GM18873 (cell line): ENCODE measurements around the gene EHBP1.
"Not testable (repeated sequence)": the region's sequence is repeated elsewhere in the genome, so short reads cannot be mapped to it uniquely, and the experiment has no call there.

ENCODE experiments used
- ATAC-seq: cut with Tn5 transposase; IDR thresholded peaks from one replicate; pipeline ENCODE4 v1.9.1; 2021; ENCODE audit warnings: mild to moderate bottlenecking, moderate library complexity, moderate number of reproducible peaks; ENCODE audit not compliant: unreplicated experiment, low FRiP score

Gene EHBP1

DNA sequence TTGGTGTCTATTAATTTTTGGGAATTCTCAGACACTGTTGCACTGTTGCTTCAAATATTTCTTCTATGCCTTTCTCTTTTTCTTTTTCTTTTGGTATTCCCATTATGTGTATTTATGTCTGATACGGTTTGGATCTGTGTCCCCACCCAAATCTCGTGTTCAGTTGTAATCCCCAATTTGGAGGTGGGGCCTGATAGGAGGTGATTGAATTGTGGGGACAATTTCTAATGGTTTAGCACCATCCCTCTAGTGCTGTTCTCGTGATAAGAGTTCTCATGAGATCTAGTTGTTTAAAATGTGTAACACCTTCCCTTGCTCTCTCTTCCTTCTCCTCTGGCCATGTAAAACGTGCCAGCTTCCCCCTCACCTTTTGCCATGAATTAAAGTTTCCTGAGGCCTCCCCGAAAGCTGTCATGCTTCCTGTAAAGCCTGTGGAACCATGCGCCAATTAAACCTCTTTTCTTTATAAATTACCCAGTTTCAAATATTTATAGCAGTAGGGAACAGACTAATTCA, 26.8 kb downstream of the EHBP1 start:
- ATAC-seq, result no peak

DNA sequence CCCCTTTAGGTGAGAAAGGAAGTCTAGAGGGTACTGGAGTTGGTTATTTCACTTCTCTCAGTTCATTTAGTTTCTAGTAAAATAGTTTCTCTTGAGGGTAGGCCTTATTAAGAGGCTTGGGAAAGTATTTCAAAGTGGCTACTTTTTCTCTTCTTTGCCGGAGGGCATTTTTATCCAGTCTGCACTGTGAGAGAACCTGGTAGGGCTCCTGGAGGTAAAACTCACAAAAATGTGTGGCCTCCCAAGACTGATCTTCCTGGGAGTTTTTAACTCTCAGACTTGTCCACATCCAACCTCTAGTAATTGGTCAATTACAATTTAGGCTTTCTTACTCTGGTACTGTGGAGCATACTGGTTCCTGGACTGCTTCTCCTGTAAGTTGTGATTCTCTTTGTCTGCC, 28.0 kb downstream of the EHBP1 start:
- no peak for ATAC-seq

DNA sequence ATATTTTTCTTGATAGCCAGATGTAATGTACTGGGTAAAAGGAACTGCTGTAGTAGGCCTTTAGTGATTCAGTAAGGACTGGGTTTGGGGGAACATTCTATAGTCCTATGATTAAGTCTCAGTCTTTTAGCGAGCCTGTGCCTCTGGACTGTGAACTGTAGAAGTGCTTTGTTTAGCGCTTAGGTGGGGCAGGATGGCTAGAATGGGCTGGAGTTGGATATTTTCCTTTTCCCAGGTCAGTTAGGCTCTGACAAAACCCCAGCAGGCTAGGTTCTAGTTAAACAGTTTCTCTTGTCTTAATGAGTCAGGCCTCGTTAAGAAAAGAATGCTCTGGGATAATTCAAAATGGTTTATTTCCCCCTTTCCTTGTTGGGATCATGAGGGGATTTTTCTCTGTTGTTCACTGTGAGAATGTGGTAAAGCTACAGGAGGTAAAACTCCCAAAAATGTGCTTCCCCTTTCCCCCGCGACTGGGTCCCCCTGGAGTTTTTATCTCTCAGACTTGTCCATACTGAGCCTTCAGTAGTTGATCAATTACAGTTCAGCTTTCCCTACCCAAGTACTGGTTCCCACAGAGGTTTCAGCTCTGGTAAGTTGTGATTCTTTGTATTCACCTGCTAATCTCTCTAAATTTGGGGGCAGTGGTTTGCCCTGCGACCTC, 31.5 kb downstream of the EHBP1 start:
- ATAC-seq, result no peak

DNA sequence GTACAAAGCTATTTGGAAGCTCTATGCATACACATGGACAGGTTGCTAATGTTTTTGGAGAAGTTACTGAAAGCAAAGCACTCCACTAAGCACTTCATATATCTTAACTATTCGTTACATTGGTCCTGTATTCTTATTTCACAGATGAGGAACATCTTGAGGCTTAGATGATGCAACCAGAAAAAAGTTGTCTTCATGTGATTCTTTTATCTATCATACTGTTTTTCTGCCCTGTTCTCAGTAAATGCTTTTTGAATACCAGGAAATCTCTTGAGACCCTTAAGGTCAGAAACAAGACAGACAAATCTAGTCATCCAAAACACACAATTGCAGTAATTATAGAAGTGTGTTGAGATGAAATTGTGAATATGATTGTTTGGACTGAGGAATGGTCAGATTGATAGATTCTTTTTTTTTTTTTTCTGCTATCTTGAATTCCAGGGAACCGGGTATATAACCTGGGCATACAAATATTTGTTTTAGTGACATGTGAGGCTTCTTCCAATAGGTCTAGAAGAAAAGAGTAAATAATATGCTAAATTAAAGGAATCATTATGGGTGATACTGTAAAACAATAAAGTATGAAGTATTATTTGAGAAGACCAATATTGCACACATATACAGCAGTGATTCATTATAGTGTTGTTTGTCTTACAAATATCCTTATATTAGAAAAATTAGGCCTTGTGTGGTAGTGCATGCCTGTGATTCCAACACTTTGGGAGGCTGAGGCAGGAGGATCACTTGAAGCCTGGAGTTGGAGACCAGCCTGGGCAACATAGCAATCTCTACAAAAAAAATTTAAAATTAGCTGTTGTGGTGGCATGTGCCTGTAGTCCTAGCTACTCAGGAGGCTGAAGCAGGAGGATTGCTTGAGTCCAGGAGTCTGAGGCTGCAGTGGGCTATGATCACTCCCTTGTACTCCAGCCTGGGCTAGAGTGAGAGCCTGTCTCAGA, 33.7 kb downstream of the EHBP1 start:
- ATAC-seq, result no peak

DNA sequence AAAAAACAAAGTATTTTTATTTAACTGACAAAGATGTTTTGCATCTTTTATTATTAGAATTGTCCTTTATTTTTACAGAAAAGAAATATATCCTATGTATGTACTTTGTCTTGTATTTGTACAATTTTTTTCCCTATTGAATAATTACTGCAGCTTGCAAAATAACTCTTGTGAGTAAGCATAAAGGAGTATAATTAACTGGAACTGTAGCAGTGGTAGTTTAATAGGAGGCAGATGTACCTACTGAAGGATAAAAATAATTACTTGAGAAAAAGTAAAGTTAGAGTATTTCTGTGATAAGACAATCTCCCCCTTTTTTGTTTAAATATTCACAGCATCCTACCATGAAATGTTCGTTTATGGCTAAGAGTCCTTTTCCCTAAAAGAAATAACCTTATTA, 34.7 kb downstream of the EHBP1 start:
- no peak for ATAC-seq

DNA sequence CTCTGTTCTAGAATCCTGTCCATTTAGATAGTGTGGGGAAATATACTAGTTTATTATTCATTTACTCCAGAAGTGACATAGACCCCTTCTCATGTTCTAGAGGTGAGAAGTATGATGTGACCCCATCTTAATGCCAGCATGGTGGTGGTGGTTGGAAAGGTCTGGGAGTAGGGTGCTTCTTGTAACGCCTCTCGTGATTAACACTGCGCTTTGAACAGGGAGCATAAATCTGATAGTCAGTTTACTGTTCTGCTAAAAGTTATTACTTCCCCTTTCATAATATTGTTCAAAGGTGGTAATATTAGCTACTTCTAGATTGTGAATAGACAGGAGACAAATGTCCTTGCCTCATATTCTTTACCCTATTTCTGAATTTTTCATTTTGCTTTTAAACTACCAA, 35.6 kb downstream of the EHBP1 start:
- no peak for ATAC-seq

DNA sequence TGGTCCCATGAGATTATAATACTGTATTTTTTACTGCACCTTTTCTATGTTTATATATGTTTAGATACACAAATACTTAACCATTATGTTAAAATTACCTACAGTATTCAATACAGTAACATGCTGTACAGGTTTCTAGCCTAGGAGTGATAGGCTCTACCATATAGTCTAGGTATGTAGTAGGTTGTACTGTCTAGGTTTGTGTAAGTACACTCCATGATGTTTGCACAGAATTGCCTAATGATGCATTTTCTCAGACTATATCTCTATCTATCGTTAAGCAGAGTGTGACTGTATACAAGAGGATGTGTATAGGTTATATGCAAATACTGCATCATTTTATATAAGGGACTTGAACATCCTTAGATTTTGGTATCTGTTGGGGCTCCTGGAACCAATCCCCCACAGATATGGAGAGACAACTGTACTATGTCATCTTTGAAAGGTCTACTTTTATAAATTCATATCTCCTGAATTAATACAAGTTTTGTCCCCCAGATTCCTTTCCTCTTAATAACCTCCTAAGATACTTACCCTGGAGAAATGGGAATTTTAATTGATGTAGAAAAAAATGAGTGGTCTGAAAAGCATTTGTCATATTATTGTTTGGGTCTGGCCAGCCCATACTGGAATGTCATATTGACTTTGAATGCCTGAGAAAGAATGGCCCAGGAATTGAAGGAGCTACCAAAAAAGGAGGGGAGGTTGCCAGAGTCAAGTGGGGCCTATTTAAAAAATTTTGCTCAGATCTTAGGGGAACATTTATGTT, 36.6 kb downstream of the EHBP1 start:
- ATAC-seq, result no peak

DNA sequence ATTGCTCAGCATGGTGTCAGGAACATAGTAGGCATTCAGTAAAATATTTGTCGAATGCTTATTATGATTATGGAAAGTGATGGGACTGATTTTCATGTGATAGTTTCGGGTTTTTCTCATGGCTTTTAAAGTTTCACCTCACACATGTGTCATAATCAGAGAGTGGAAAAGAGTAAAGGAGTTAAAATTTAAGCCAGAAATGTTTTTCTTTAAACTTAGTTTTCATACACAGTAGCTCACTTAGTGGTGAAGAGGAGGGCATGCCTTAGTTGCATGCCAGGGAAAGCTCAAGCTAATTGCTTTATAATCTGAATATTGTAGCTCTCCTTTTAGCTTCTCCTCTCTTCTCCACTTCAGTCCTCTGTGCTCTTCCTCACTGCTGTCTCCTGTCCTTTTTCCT, 38.0 kb downstream of the EHBP1 start:
- no peak for ATAC-seq

DNA sequence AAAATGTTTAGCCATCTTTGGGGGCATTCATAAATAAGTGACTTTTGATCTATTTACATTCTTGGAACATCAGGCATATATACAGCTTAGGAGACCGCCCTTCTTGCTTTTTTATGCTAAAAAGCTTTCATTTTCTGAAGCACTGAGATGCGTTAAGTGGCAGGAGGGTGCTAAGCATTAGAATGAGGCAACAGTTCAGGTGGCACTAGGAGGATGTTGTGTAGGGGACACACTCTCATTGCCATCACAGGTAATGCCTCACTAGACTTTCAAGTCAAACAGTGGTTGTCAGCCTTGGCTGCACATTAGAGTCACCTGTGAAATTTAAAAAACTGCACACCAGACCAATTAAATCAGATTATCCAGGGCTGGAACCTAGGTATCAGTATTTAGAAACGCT, 39.1 kb downstream of the EHBP1 start:
- ATAC-seq, result no peak

DNA sequence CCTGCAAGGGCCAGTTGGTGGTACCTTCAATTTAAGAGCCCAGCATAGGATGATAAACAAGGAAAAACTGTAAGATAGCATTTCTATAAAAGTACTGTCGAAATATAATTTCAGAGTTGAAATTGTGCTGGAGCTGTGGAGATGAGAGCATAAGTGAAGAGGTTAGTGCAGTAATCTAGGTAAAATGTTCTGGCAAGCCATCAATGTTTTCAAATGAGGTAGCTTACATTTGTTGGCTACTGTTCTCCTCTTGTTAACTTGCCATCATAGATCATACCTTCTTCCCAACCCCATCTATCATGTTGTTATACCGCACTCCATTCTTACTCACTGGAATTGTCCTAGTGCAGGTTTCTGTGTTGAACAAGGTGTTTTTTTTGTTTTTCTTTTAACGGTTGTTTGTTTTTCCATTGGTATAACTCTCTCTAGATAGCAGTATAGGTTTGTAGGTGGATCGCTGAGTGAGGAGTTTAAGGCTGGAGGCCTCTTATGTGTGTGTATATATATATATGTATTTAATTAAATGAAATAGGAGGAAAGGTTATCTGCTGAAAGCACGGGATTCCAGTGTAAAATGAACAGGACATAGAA, 40.5 kb downstream of the EHBP1 start:
- no peak for ATAC-seq

DNA sequence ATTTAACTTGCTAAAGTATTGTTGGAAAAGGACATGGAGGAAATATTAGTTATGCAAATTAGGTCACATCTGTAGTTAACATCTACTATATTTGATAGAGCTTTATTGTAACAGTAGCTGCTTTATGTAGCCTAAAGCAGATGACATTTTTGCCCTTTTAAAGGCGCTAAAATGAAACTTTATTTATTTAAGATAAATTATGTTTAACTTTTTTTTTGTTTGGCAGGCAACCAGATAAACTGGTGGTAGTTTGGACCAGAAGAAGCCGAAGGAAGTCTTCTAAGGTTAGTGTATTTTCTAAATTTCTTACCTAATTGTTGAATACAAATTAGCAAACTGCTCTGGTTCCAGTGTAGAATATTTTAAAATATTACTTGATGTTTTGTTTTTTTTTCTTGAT, 41.7 kb downstream of the EHBP1 start:
- no peak for ATAC-seq

DNA sequence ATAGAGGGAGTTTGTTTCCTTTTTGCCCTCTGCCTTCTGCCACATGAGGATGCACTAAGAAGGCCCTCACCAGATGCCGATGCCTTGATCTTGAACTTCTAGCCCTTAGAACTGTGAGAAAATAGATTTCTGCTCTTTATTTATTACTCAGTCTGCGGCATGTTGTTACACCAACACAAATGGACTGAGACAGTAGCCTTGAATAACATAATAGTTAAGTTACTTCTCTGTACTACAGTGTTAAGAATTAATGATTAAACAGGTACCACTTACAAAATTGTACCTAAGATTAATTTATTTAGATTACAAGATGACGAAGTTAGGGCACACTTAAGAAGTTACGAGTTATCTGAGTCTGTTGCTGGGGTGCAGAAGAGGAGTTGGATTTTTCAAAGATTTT, 42.4 kb downstream of the EHBP1 start:
- no peak for ATAC-seq

DNA sequence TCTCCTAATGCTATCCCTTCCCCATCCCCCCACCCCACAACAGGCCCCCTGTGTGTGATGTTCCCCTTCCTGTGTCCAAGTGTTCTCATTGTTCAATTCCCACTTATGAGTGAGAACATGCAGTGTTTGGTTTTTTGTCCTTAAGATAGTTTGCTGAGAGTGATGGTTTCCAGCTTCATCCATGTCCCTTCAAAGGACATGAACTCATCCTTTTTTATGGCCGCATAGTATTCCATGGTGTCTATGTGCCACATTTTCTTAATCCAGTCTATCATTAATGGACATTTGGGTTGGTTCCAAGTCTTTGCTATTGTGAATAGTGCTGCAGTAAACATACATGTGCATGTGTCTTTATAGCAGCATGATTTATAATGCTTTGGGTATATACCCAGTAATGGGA, 43.6 kb downstream of the EHBP1 start:
- not testable (repeated sequence) for ATAC-seq

DNA sequence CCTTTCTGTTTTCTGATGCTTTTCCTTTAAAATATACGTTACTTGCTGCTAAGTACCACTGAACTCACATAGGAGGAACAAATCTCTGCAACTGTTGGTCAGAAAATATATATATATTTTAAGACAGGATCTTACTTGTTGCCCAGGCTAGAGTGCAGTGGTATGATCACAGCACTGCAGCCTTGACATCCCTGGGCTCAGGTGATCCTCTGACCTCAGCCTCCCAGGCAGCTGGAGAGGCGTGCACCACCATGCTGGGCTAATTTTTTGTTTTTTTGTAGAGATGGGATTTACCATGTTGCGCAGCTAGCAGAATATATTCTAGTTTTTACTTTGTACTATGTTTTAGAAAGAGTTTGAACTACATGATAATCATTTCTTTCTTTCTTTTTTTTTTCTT, 51.5 kb downstream of the EHBP1 start:
- ATAC-seq, result no peak

DNA sequence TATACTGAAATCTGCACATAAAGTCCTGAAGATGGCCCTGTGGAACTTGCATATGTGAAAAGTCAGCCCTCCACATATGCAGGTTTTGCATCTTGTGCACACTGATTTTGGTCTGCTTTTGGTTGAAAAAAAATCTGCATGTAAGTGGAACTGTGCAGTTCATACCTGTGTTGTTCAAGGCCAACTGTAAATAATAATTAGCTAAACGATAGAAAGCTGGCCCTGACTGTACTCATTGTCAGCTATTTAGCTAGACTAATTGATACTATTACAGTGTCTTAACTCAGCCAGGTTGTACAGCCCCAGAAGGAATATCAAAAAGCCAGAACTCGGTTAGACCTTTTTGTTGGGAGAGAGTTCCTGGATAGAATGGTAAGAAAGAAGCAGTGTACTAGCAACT, 54.5 kb downstream of the EHBP1 start:
- no peak for ATAC-seq

DNA sequence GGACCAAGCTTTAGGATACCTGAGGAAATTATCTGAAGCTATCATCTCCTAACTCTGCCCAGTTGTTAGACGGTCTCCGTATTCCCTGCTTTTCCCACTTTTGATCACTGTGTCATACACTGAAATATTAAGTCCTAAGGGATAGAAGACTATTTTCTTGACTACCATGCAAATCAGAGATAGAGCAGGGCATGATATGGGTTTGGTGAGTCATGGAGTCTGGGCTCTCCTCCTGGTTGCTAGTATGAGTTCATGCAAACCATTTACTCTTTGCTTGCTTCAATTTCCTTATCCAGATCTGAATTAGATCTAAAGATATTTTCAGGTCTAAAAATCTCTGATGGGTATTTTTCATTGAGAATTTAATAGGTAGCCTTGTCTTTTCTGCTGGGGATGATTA, 55.0 kb downstream of the EHBP1 start:
- no peak for ATAC-seq

DNA sequence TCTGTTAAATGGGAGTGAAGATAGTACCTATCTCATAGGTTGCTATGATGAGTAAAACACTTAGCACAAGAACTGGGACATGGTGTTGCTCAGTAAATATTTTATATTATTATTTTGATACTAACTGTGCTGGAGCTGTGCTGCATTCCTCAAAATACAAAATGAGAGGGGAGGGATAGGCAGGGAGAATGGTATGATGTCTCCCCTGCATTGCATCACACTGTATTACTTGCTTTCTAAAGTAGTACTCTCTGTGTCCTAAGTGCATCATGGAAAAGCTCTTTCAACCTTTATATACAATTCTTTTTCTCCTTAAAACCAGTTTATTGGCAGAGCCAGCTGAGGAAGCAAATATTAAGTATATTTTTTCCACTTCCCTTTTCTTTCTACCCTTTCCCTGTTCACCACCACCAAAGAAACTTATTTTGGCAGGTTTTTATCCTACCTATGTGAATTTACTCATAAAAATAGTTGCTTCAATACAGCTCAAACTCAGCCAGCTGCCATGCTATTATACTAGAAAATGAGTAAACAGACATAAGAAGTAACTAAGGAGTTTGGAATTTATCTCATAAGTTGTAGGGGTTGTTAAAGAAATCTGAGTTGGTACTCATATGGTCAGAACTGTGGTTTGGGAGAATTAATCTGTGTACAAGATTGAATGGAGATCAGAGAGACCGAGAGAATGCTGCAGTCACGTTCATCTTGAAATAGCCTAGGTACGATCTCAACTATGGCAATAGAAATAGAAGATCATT, 60.3 kb downstream of the EHBP1 start:
- ATAC-seq, result no peak

DNA sequence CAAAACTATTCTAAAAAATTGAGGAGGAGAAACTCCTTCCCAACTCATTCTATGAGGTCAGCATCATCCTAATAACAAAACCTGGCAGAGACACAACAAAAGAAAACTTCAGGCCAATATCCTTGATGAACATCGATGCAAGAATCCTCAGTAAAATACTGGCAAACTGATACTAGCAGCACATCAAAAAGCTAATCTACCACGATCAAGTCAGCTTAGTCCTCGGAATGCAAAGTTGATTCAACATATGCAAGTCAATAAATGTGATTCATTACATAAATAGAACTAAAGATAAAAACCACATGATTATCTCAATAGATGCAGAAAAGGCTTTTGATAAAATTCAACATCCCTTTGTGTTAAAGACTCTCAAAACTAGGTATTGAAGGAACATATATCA, 63.1 kb downstream of the EHBP1 start:
- no peak for ATAC-seq

DNA sequence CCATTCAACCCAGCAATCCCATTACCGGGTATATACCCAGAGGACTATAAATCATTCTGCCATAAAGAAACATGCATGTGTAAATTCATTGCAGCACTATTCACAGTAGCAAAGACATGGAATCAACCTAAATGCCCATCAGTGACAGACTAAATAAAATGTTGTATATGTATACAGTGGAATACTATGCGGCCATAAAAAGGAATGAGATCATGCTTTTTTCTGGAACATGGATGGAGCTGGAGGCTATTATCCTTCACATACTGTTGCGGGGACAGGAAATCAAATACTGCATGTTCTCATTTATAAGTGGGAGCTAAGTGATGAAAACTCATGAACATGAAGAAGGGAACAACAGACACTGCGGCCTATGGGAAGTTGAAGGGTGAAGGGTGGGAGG, 65.1 kb downstream of the EHBP1 start:
- no peak for ATAC-seq
